CD14-positive monocyte (primary cell): ENCODE data around the gene TRIM33. TPM values are rescaled to one million over a fixed set of nuclear protein-coding genes. Genes with fewer than 3 reads are reported as not detected.

Experiments
- DNase-seq, 3 donors: peaks; one replicate each; pipeline ENCODE4 v3.0.0-alpha.2; 2011 to 2022
- H2AFZ ChIP-seq: 2 replicates; pipeline ENCODE4 v1.6.0; 2012; ENCODE audit warnings: mild to moderate bottlenecking, low read depth, low read length, inconsistent platforms; ENCODE audit not compliant: insufficient read depth, poor library complexity, severe bottlenecking
- H3K27ac ChIP-seq, 2 donors: 1 replicate in 1 of 2; 2 replicates in 1 of 2; pipeline ENCODE4 v1.5.1; 2012 to 2013; ENCODE audit warnings: low read length in 2 of 2, control low read depth in 1 of 2, inconsistent platforms in 1 of 2, low read depth in 1 of 2, mild to moderate bottlenecking in 1 of 2
- H3K27me3 ChIP-seq, 2 donors: one replicate each; pipeline versions ENCODE4 v1.6.0 to v1.6.1; 2011 to 2013; ENCODE audit warnings: low read length in 2 of 2; ENCODE audit not compliant: control insufficient read depth in 2 of 2, insufficient read depth in 2 of 2
- H3K36me3 ChIP-seq, 2 donors: replicated peaks in 1 of 2; 1 replicate in 1 of 2; 2 replicates in 1 of 2; pipeline versions ENCODE4 v1.5.1 to v1.6.1; 2012 to 2013; ENCODE audit warnings: low read length in 2 of 2, control low read depth in 1 of 2, inconsistent platforms in 1 of 2, mild to moderate bottlenecking in 1 of 2; ENCODE audit not compliant: insufficient read depth in 2 of 2, control insufficient read depth in 1 of 2
- H3K4me1 ChIP-seq, 2 donors: 1 replicate in 1 of 2; 2 replicates in 1 of 2; pipeline versions ENCODE4 v1.5.1 to v1.6.1; 2012 to 2013; ENCODE audit warnings: low read length in 2 of 2, control low read depth in 1 of 2, inconsistent platforms in 1 of 2, mild to moderate bottlenecking in 1 of 2, moderate library complexity in 1 of 2; ENCODE audit not compliant: insufficient read depth in 2 of 2, control insufficient read depth in 1 of 2
- H3K4me2 ChIP-seq: replicated peaks from 2 replicates; pipeline ENCODE3; 2012; ENCODE audit warnings: low read length, moderate library complexity, mild to moderate bottlenecking; ENCODE audit not compliant: poor library complexity, severe bottlenecking; ENCODE audit errors: extremely low read depth
- H3K4me3 ChIP-seq, 3 experiments: fragments of 200-600 bp in 1 of 3; sonication (generic) in 1 of 3; replicated peaks in 1 of 3; 1 replicate in 2 of 3; 2 replicates in 1 of 3; pipeline ENCODE4 v1.5.1; 2011 to 2013; ENCODE audit warnings: low read length in 3 of 3, mild to moderate bottlenecking in 3 of 3, control low read depth in 2 of 3, low read depth in 2 of 3, inconsistent platforms in 1 of 3, moderate library complexity in 1 of 3
- H3K79me2 ChIP-seq: 2 replicates; pipeline ENCODE4 v1.6.0; 2012; ENCODE audit warnings: mild to moderate bottlenecking, control low read depth, inconsistent platforms, low read length, moderate library complexity; ENCODE audit not compliant: insufficient read depth
- H3K9ac ChIP-seq: 2 replicates; pipeline ENCODE4 v1.6.0; 2017; ENCODE audit warnings: low read length, mild to moderate bottlenecking; ENCODE audit not compliant: insufficient read depth, poor library complexity, severe bottlenecking
- H3K9me3 ChIP-seq, 2 donors: replicated peaks in 1 of 2; 1 replicate in 1 of 2; 2 replicates in 1 of 2; pipeline versions ENCODE4 v1.5.1 to v1.6.1; 2012 to 2013; ENCODE audit warnings: low read length in 2 of 2, control low read depth in 1 of 2; ENCODE audit not compliant: control insufficient read depth in 1 of 2, insufficient read depth in 1 of 2
- H4K20me1 ChIP-seq: 2 replicates; pipeline ENCODE4 v1.6.0; 2012; ENCODE audit warnings: mild to moderate bottlenecking, low read length, control low read depth, moderate library complexity; ENCODE audit not compliant: insufficient read depth
- H3K27ac Mint-ChIP-seq, 7 donors: one replicate each; pipeline ENCODE4 v1.8.0; 2020; ENCODE audit warnings: mild to moderate bottlenecking in 7 of 7, mixed read lengths in 7 of 7, moderate library complexity in 6 of 7, inconsistent platforms in 2 of 7
- H3K27me3 Mint-ChIP-seq, 3 donors: one replicate each; pipeline ENCODE4 v1.8.0; 2021 to 2022; ENCODE audit warnings: low read depth in 3 of 3, mild to moderate bottlenecking in 3 of 3, mixed read lengths in 3 of 3, moderate library complexity in 3 of 3, inconsistent platforms in 1 of 3
- H3K36me3 Mint-ChIP-seq, 2 donors: one replicate each; pipeline ENCODE4 v1.8.0; 2020; ENCODE audit warnings: mixed read lengths in 2 of 2, inconsistent platforms in 1 of 2, mild to moderate bottlenecking in 1 of 2
- H3K4me1 Mint-ChIP-seq: one replicate; pipeline ENCODE4 v1.8.0; 2020; ENCODE audit warnings: mild to moderate bottlenecking, mixed read lengths
- H3K4me3 Mint-ChIP-seq, 2 donors: one replicate each; pipeline ENCODE4 v1.8.0; 2020; ENCODE audit warnings: mild to moderate bottlenecking in 2 of 2, mixed read lengths in 2 of 2, moderate library complexity in 1 of 2
- H3K9me3 Mint-ChIP-seq, 7 donors: one replicate each; pipeline ENCODE4 v1.8.0; 2020 to 2022; ENCODE audit warnings: mixed read lengths in 7 of 7, mild to moderate bottlenecking in 6 of 7, moderate library complexity in 6 of 7, inconsistent platforms in 2 of 7
- CTCF ChIP-seq: fragments of 200-600 bp; IDR thresholded peaks from one replicate; pipeline ENCODE4 v1.8.0; 2022; ENCODE audit warnings: antibody characterized with exemption, mild to moderate bottlenecking
- WGBS: methylation state at CpG from one replicate; pipeline ENCODE4 v1.1.5; 2013; ENCODE audit warnings: missing lambda C conversion rate; ENCODE audit not compliant: insufficient coverage; 5-methylcytosine and 5-hydroxymethylcytosine counted together
- intact Hi-C, 2 donors: fragments of 100-400 bp; cut with micrococcal nuclease; formaldehyde crosslinking; loops; one replicate each; pipeline versions ENCODE4 v1.15.0 to v1.15.1; 2023
- polyA plus RNA-seq, 3 donors: library from polyadenylated mRNA; depleted of rRNA in 1 of 3; unstranded in 2 of 3; stranded (reverse) in 1 of 3; fragments of 300-500 nt in 2 of 3; fragments of >200 nt in 1 of 3; fragmentation: Illumina TruSeq in 2 of 3; gene quantifications; 1 replicate in 2 of 3; 2 replicates in 1 of 3; pipeline ENCODE4 v1.2.3, GENCODE V29; 2012 to 2021

The TRIM33 gene
- polyA plus RNA-seq, 3 donors: 11.8 to 16.5 (median 13.7) TPM

GRCh38 chr1:114530224-114530623 is 19.2 kb upstream of the TRIM33 start:
- no peak for TF ChIP-seq CTCF
- Histone ChIP-seq H2AFZ (no peak overlapping the region), H3K4me1 (no peaks in the 10 kb centered on the region), H4K20me1 (no peaks in the 10 kb centered on the region), H3K27ac (no peak overlapping the region), H3K9me3 (no peaks in the 10 kb centered on the region), H3K4me2 (no peak overlapping the region), H3K9ac (no peak overlapping the region), H3K4me3 (no peak overlapping the region), H3K27me3 (no peaks in the 10 kb centered on the region), H3K36me3 (no peaks in the 10 kb centered on the region), H3K79me2 (no peaks in the 10 kb centered on the region)
- no CpG with 5 or more reads among the region's 2 CpGs for WGBS
- no peak for DNase-seq
- H3K4me3 Mint-ChIP-seq: no peak overlapping the region
- no peaks in the 10 kb centered on the region for H3K4me1 Mint-ChIP-seq
- intact Hi-C loops: no loop called here
- H3K27me3 Mint-ChIP-seq: peaks cover 0 to 3% (median 2%) of the 10 kb centered on the region in 3 donors
- no peaks in the 10 kb centered on the region for H3K36me3 Mint-ChIP-seq
- H3K9me3 Mint-ChIP-seq: peaks cover 0 to 3% (median 0%) of the 10 kb centered on the region in 7 donors
- no peak overlapping the region for H3K27ac Mint-ChIP-seq

DNA sequence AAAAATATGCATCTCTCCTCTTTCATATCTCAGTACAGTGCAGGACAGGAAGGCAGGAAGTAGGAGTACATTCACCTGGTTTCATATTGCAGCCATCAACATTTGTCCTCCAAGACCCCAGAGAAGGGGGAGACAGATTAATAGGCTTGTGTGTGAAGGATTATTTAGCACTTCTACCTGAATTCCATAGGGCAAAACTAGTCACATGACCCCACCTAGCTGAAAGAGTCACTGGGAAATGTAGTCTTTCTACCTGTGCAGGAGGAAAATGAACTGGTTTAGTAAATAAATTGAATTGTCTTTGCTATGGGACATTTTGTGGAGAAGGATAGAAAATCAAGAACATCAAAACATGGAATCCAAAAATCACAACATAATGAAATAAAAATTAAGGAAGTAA is 13.9 kb upstream of the TRIM33 start:
- no peak for DNase-seq
- no peaks in the 10 kb centered on the region for H3K4me1 ChIP-seq
- no peak overlapping the region for H3K27ac ChIP-seq
- no peaks in the 10 kb centered on the region for H3K9me3 ChIP-seq
- no peak overlapping the region for H2AFZ ChIP-seq
- no peak overlapping the region for H3K4me3 Mint-ChIP-seq
- H3K4me1 Mint-ChIP-seq: no peaks in the 10 kb centered on the region
- H3K27ac Mint-ChIP-seq: no peak overlapping the region
- TF ChIP-seq CTCF: no peak
- peaks cover 2 to 7% (median 5%) of the 10 kb centered on the region in 3 donors for H3K27me3 Mint-ChIP-seq
- no peaks in the 10 kb centered on the region for H3K9me3 Mint-ChIP-seq
- peaks cover 0 to 2% of the 10 kb centered on the region in 2 donors for H3K27me3 ChIP-seq
- H3K79me2 ChIP-seq: no peaks in the 10 kb centered on the region
- H3K4me2 ChIP-seq: no peak overlapping the region
- no peaks in the 10 kb centered on the region for H3K36me3 ChIP-seq
- intact Hi-C loops: no loop called here
- no peaks in the 10 kb centered on the region for H4K20me1 ChIP-seq
- no peaks in the 10 kb centered on the region for H3K36me3 Mint-ChIP-seq
- no peak overlapping the region for H3K9ac ChIP-seq
- H3K4me3 ChIP-seq: no peak overlapping the region
